SJCRH30 (cell line): Measurements from ENCODE around the gene TOP2A. TPM values are rescaled to one million over a fixed set of nuclear protein-coding genes. Genes with fewer than 3 reads are reported as not detected.

Experiments
- DNase-seq, 2 experiments: peaks; one replicate each; pipeline ENCODE4 v3.0.0-alpha.2; 2015 to 2020
- H3K27ac ChIP-seq: fragments of 250-450 bp; sonication (Bioruptor Pico); 2 replicates; pipeline ENCODE4 v1.5.1; 2020; ENCODE audit warnings: mild to moderate bottlenecking, moderate library complexity
- H3K27me3 ChIP-seq: fragments of 250-450 bp; sonication (Bioruptor Pico); 2 replicates; pipeline ENCODE4 v1.5.1; 2020; ENCODE audit warnings: mild to moderate bottlenecking, moderate library complexity
- H3K36me3 ChIP-seq: fragments of 250-450 bp; sonication (Bioruptor Pico); 2 replicates; pipeline ENCODE4 v1.5.1; 2020; ENCODE audit warnings: mild to moderate bottlenecking, moderate library complexity
- H3K4me1 ChIP-seq: fragments of 250-450 bp; sonication (Bioruptor Pico); 2 replicates; pipeline ENCODE4 v1.5.1; 2020; ENCODE audit warnings: mild to moderate bottlenecking, moderate library complexity
- H3K4me3 ChIP-seq: fragments of 250-450 bp; sonication (Bioruptor Pico); 2 replicates; pipeline ENCODE4 v1.5.1; 2020; ENCODE audit warnings: mild to moderate bottlenecking, moderate library complexity
- H3K9me3 ChIP-seq: fragments of 250-450 bp; sonication (Bioruptor Pico); replicated peaks from 2 replicates; pipeline ENCODE4 v1.5.1; 2020; ENCODE audit warnings: mild to moderate bottlenecking, moderate library complexity
- total RNA-seq: library from RNA; depleted of rRNA; stranded (reverse); fragments of >200 nt; shearing (Covaris generic); gene quantifications from 2 replicates; pipeline ENCODE4 v1.2.3, GENCODE V29; 2014; rRNA removed

The TOP2A gene
- total RNA-seq, result 524 and 583 TPM in 2 replicates

GRCh38 chr17:40417609-40418427, at the start of gene TOP2A:
TOP2A (minus strand) TSS chr17:40417896; CDS start chr17:40417791, 105 bp downstream.
- DNase-seq, result peak; percentile 99 to 100
- H3K4me3 ChIP-seq, result peak within 1 kb of the TSS; percentile 96
- no peaks in the 10 kb centered on the region for H3K9me3 ChIP-seq
- H3K4me1 ChIP-seq, result peaks cover 33% of the 10 kb centered on the region
- H3K36me3 ChIP-seq, result peaks cover 40% of the 10 kb centered on the region
- H3K27me3 ChIP-seq, result no peaks in the 10 kb centered on the region
- H3K27ac ChIP-seq, result peak within 1 kb of the TSS; percentile 95

GRCh38 chr17:40467281-40467867, 49.7 kb upstream of the TOP2A start:
- no peak overlapping the region for H3K27ac ChIP-seq
- H3K36me3 ChIP-seq, result no peaks in the 10 kb centered on the region
- H3K27me3 ChIP-seq, result no peaks in the 10 kb centered on the region
- no peaks in the 10 kb centered on the region for H3K9me3 ChIP-seq
- peaks cover 3% of the 10 kb centered on the region for H3K4me1 ChIP-seq
- no peak overlapping the region for H3K4me3 ChIP-seq
- DNase-seq, result no peak

GRCh38 chr17:40466298-40466971, 48.7 kb upstream of the TOP2A start:
- Histone ChIP-seq H3K27me3 (no peaks in the 10 kb centered on the region), H3K36me3 (no peaks in the 10 kb centered on the region), H3K4me3 (no peak overlapping the region), H3K4me1 (peaks cover 9% of the 10 kb centered on the region), H3K27ac (no peak overlapping the region), H3K9me3 (no peaks in the 10 kb centered on the region)
- no peak for DNase-seq

GRCh38 chr17:40464392-40464855, 46.7 kb upstream of the TOP2A start:
- Histone ChIP-seq H3K36me3 (no peaks in the 10 kb centered on the region), H3K4me3 (no peak overlapping the region), H3K27me3 (no peaks in the 10 kb centered on the region), H3K9me3 (no peaks in the 10 kb centered on the region), H3K27ac (no peak overlapping the region), H3K4me1 (peaks cover 27% of the 10 kb centered on the region)
- DNase-seq, result no peak

GRCh38 chr17:40463122-40463550, 45.4 kb upstream of the TOP2A start:
- no peak for DNase-seq
- Histone ChIP-seq H3K27me3 (no peaks in the 10 kb centered on the region), H3K4me1 (peaks cover 28% of the 10 kb centered on the region), H3K36me3 (no peaks in the 10 kb centered on the region), H3K9me3 (no peaks in the 10 kb centered on the region), H3K27ac (no peak overlapping the region), H3K4me3 (no peak overlapping the region)

- no peaks in the 10 kb centered on the region for H3K36me3 ChIP-seq
- no peaks in the 10 kb centered on the region for H3K27me3 ChIP-seq
- H3K4me1 ChIP-seq, result peaks cover 28% of the 10 kb centered on the region
- no peak overlapping the region for H3K27ac ChIP-seq
- H3K4me3 ChIP-seq, result no peak overlapping the region
- peak; percentile 32 to 51 for DNase-seq
- H3K9me3 ChIP-seq, result no peaks in the 10 kb centered on the region
Observed at GRCh38 chr17:40462343-40463121, 44.8 kb upstream of the TOP2A start.

- no peak overlapping the region for H3K27ac ChIP-seq
Observed at GRCh38 chr17:40461732-40462342, 44.1 kb upstream of the TOP2A start.

GRCh38 chr17:40460968-40461731, 43.5 kb upstream of the TOP2A start:
- no peaks in the 10 kb centered on the region for H3K9me3 ChIP-seq
- no peak overlapping the region for H3K4me3 ChIP-seq
- no peaks in the 10 kb centered on the region for H3K27me3 ChIP-seq
- H3K4me1 ChIP-seq, result peaks cover 28% of the 10 kb centered on the region
- DNase-seq, result no peak
- peak overlapping the region; percentile 41 for H3K27ac ChIP-seq
- no peaks in the 10 kb centered on the region for H3K36me3 ChIP-seq

More at GRCh38 chr17:40461732-40462342, 44.1 kb upstream of the TOP2A start:
- no peaks in the 10 kb centered on the region for H3K27me3 ChIP-seq
- H3K36me3 ChIP-seq, result no peaks in the 10 kb centered on the region
- H3K4me1 ChIP-seq, result peaks cover 28% of the 10 kb centered on the region
- DNase-seq, result no peak
- H3K4me3 ChIP-seq, result no peak overlapping the region
- no peaks in the 10 kb centered on the region for H3K9me3 ChIP-seq

GRCh38 chr17:40460604-40460967, 42.9 kb upstream of the TOP2A start:
- H3K4me1 ChIP-seq, result peaks cover 28% of the 10 kb centered on the region
- H3K9me3 ChIP-seq, result no peaks in the 10 kb centered on the region
- no peaks in the 10 kb centered on the region for H3K36me3 ChIP-seq
- peak overlapping the region; percentile 41 for H3K27ac ChIP-seq
- DNase-seq, result peak; percentile 34 to 55
- H3K27me3 ChIP-seq, result no peaks in the 10 kb centered on the region
- H3K4me3 ChIP-seq, result no peak overlapping the region

- no peak for DNase-seq
Observed at GRCh38 chr17:40459636-40460603, 42.2 kb upstream of the TOP2A start.

GRCh38 chr17:40458851-40459482, 41.3 kb upstream of the TOP2A start:
- Histone ChIP-seq H3K36me3 (no peaks in the 10 kb centered on the region), H3K9me3 (no peaks in the 10 kb centered on the region), H3K4me1 (peaks cover 28% of the 10 kb centered on the region), H3K27ac (no peak overlapping the region), H3K27me3 (no peaks in the 10 kb centered on the region), H3K4me3 (no peak overlapping the region)
- DNase-seq, result no peak

More at GRCh38 chr17:40459636-40460603, 42.2 kb upstream of the TOP2A start:
- no peaks in the 10 kb centered on the region for H3K27me3 ChIP-seq
- no peak overlapping the region for H3K4me3 ChIP-seq
- H3K9me3 ChIP-seq, result no peaks in the 10 kb centered on the region
- no peak overlapping the region for H3K27ac ChIP-seq
- H3K36me3 ChIP-seq, result no peaks in the 10 kb centered on the region
- H3K4me1 ChIP-seq, result peaks cover 28% of the 10 kb centered on the region
